ENCODE data around the gene FOCAD.

DNA sequence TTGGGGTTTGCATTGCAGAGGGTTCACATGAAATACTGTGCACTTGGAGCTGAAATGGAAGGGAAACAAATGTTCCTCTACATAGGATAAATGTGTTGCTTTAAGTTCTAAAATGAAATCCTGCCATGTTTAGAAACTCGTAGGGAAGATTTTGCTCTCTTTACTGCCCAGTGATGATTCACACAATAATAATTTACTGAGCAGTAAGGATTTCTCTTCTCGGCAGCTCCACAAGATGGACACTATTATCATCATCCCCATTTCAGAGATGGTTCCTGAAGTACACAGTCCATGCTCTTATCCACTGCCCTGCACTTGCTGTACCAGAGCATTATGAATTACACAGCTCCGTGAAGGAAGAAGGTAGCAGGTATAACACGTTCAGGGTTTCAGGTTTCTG, 343.2 kb downstream of the FOCAD start:
- TF ChIP-seq, protein P1, sequence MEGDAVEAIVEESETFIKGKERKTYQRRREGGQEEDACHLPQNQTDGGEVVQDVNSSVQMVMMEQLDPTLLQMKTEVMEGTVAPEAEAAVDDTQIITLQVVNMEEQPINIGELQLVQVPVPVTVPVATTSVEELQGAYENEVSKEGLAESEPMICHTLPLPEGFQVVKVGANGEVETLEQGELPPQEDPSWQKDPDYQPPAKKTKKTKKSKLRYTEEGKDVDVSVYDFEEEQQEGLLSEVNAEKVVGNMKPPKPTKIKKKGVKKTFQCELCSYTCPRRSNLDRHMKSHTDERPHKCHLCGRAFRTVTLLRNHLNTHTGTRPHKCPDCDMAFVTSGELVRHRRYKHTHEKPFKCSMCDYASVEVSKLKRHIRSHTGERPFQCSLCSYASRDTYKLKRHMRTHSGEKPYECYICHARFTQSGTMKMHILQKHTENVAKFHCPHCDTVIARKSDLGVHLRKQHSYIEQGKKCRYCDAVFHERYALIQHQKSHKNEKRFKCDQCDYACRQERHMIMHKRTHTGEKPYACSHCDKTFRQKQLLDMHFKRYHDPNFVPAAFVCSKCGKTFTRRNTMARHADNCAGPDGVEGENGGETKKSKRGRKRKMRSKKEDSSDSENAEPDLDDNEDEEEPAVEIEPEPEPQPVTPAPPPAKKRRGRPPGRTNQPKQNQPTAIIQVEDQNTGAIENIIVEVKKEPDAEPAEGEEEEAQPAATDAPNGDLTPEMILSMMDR (IDR thresholded peaks at IDR 0.05) = no peak
- TF ChIP-seq EP300 (IDR thresholded peaks at IDR 0.05) = no peak
- TF ChIP-seq POLR2AphosphoS5 (IDR thresholded peaks at IDR 0.05) = no peak
- no peak for TF ChIP-seq POLR2A (IDR thresholded peaks at IDR 0.05)

Measured in stomach (tissue), 4 donors.